ENCODE data around the gene NSMCE4A. TPM values are rescaled to one million over a fixed set of nuclear protein-coding genes. Genes with fewer than 3 reads are reported as not detected.
"Not testable (repeated sequence)": the region's sequence is repeated elsewhere in the genome, so short reads cannot be mapped to it uniquely, and the experiment has no call there.

The NSMCE4A gene
- total and polyA plus RNA-seq, 2 donors (not counting 1 experiment from before 2014, with no cell fraction given), result 89.7 to 92.4 TPM

- ATAC-seq (ENCODE audit: low read depth), result no peak
- Mint-ChIP-seq H3K4me1 (no peaks in the 10 kb centered on the region), H3K4me3 (no peak overlapping the region), H3K27me3 (peaks cover 29% of the 10 kb centered on the region), H3K27ac (no peak overlapping the region), H3K9me3 (ENCODE audit: insufficient read depth) (peaks cover 14% of the 10 kb centered on the region)
- no peaks in the 10 kb centered on the region for H4K20me1 ChIP-seq (ENCODE audit: control insufficient read depth, insufficient read depth, low read length, poor library complexity, severe bottlenecking)
- H3K27ac ChIP-seq (ENCODE audit: low read length in 2 of 2), result no peak overlapping the region
- POLR2A ChIA-PET, result no interaction called here
- TF ChIP-seq EZH2 (IDR thresholded peaks at IDR 0.05; ENCODE audit: borderline replicate concordance, insufficient read depth, low read depth, low read length, poor library complexity, severe bottlenecking), result no peak
- no peak for TF ChIP-seq CTCF (IDR thresholded peaks at IDR 0.05)
- no peak for DNase-seq
- H3K79me2 ChIP-seq (ENCODE audit: control insufficient read depth, insufficient read depth, low read length), result no peaks in the 10 kb centered on the region
- H3K4me1 ChIP-seq (ENCODE audit: control insufficient read depth in 2 of 2, insufficient read depth in 2 of 2, low read length in 2 of 2), result no peaks in the 10 kb centered on the region
- WGBS (ENCODE audit: insufficient coverage), result 95% methylated on average over 4 of the region's 6 CpGs
- H2AFZ ChIP-seq (ENCODE audit: insufficient read depth, low read depth, low read length, poor library complexity, severe bottlenecking), result no peak overlapping the region
- H3K27me3 ChIP-seq (replicated peaks in 1 of 4; ENCODE audit: control extremely low read depth in 1 of 4, control insufficient read depth in 3 of 4, insufficient read depth in 4 of 4, low read length in 3 of 4), result peaks cover 0 to 10% (median 0%) of the 10 kb centered on the region in 4 experiments
- intact Hi-C loops (cut with micrococcal nuclease), result no loop called here
- CTCF ChIA-PET, result no interaction called here
- H3K4me2 ChIP-seq (replicated peaks; ENCODE audit: low read depth, low read length, poor library complexity, severe bottlenecking), result no peak overlapping the region
- no peak overlapping the region for H3K9ac ChIP-seq (ENCODE audit: low read length)
- peaks cover 2 to 9% (median 3%) of the 10 kb centered on the region in 3 donors for H3K9me3 ChIP-seq (ENCODE audit: control extremely low read depth in 1 of 3, control insufficient read depth in 2 of 3, insufficient read depth in 1 of 3, low read length in 2 of 3)
- H3K36me3 ChIP-seq (replicated peaks in 1 of 2; ENCODE audit: control extremely low read depth in 1 of 2, control insufficient read depth in 1 of 2, extremely low read depth in 1 of 2, insufficient read depth in 2 of 2, low read length in 1 of 2), result no peaks in the 10 kb centered on the region
- H3K4me3 ChIP-seq (ENCODE audit: control extremely low read depth in 1 of 5, extremely low read depth in 1 of 5, insufficient read depth in 1 of 5, low read depth in 2 of 5, low read length in 4 of 5), result no peak overlapping the region
Observed at GRCh38 chr10:121998462-121998861, 23.4 kb upstream of the NSMCE4A start.

GRCh38 chr10:121994429-121994941 is 19.5 kb upstream of the NSMCE4A start:
- no peak for DNase-seq
- ChIA-PET CTCF (no interaction called here), POLR2A (no interaction called here)
- H3K36me3 ChIP-seq (replicated peaks in 1 of 2; ENCODE audit: control extremely low read depth in 1 of 2, control insufficient read depth in 1 of 2, extremely low read depth in 1 of 2, insufficient read depth in 2 of 2, low read length in 1 of 2), result no peaks in the 10 kb centered on the region
- peaks cover 32% of the 10 kb centered on the region for H3K27me3 Mint-ChIP-seq
- no peak for TF ChIP-seq CTCF (IDR thresholded peaks at IDR 0.05)
- TF ChIP-seq EZH2 (IDR thresholded peaks at IDR 0.05; ENCODE audit: borderline replicate concordance, insufficient read depth, low read depth, low read length, poor library complexity, severe bottlenecking), result no peak
- H2AFZ ChIP-seq (ENCODE audit: insufficient read depth, low read depth, low read length, poor library complexity, severe bottlenecking), result no peak overlapping the region
- H3K9ac ChIP-seq (ENCODE audit: low read length), result no peak overlapping the region
- ATAC-seq (ENCODE audit: low read depth), result no peak
- H3K79me2 ChIP-seq (ENCODE audit: control insufficient read depth, insufficient read depth, low read length), result no peaks in the 10 kb centered on the region
- no peak overlapping the region for H3K27ac Mint-ChIP-seq
- peaks cover 0 to 2% (median 0%) of the 10 kb centered on the region in 3 donors for H3K9me3 ChIP-seq (ENCODE audit: control extremely low read depth in 1 of 3, control insufficient read depth in 2 of 3, insufficient read depth in 1 of 3, low read length in 2 of 3)
- H3K9me3 Mint-ChIP-seq (ENCODE audit: insufficient read depth), result no peaks in the 10 kb centered on the region
- peaks cover 0 to 10% (median 0%) of the 10 kb centered on the region in 4 experiments for H3K27me3 ChIP-seq (replicated peaks in 1 of 4; ENCODE audit: control extremely low read depth in 1 of 4, control insufficient read depth in 3 of 4, insufficient read depth in 4 of 4, low read length in 3 of 4)
- no peak overlapping the region for H3K27ac ChIP-seq (ENCODE audit: low read length in 2 of 2)
- H3K4me1 ChIP-seq (ENCODE audit: control insufficient read depth in 2 of 2, insufficient read depth in 2 of 2, low read length in 2 of 2), result no peaks in the 10 kb centered on the region
- H3K4me1 Mint-ChIP-seq, result peaks cover 2% of the 10 kb centered on the region
- no peak overlapping the region for H3K4me2 ChIP-seq (replicated peaks; ENCODE audit: low read depth, low read length, poor library complexity, severe bottlenecking)
- WGBS (ENCODE audit: insufficient coverage), result no CpG with 5 or more reads among the region's 10 CpGs
- H4K20me1 ChIP-seq (ENCODE audit: control insufficient read depth, insufficient read depth, low read length, poor library complexity, severe bottlenecking), result no peaks in the 10 kb centered on the region
- intact Hi-C loops (cut with micrococcal nuclease), result no loop called here
- H3K4me3 Mint-ChIP-seq, result no peak overlapping the region
- no peak overlapping the region for H3K4me3 ChIP-seq (ENCODE audit: control extremely low read depth in 1 of 5, extremely low read depth in 1 of 5, insufficient read depth in 1 of 5, low read depth in 2 of 5, low read length in 4 of 5)

GRCh38 chr10:121991727-121992126 is 16.7 kb upstream of the NSMCE4A start:
- H3K9me3 ChIP-seq (ENCODE audit: control extremely low read depth in 1 of 3, control insufficient read depth in 2 of 3, insufficient read depth in 1 of 3, low read length in 2 of 3); H2AFZ ChIP-seq (ENCODE audit: insufficient read depth, low read depth, low read length, poor library complexity, severe bottlenecking); H3K36me3 ChIP-seq (replicated peaks in 1 of 2; ENCODE audit: control extremely low read depth in 1 of 2, control insufficient read depth in 1 of 2, extremely low read depth in 1 of 2, insufficient read depth in 2 of 2, low read length in 1 of 2); H3K79me2 ChIP-seq (ENCODE audit: control insufficient read depth, insufficient read depth, low read length); H3K27ac Mint-ChIP-seq; H3K4me3 Mint-ChIP-seq; ATAC-seq (ENCODE audit: low read depth); H3K4me1 Mint-ChIP-seq; DNase-seq; POLR2A ChIA-PET; H3K9me3 Mint-ChIP-seq (ENCODE audit: insufficient read depth); H3K4me3 ChIP-seq (ENCODE audit: control extremely low read depth in 1 of 5, extremely low read depth in 1 of 5, insufficient read depth in 1 of 5, low read depth in 2 of 5, low read length in 4 of 5); H4K20me1 ChIP-seq (ENCODE audit: control insufficient read depth, insufficient read depth, low read length, poor library complexity, severe bottlenecking); CTCF ChIA-PET; intact Hi-C loops (cut with micrococcal nuclease); H3K27me3 ChIP-seq (replicated peaks in 1 of 4; ENCODE audit: control extremely low read depth in 1 of 4, control insufficient read depth in 3 of 4, insufficient read depth in 4 of 4, low read length in 3 of 4); H3K4me2 ChIP-seq (replicated peaks; ENCODE audit: low read depth, low read length, poor library complexity, severe bottlenecking); H3K27ac ChIP-seq (ENCODE audit: low read length in 2 of 2); H3K9ac ChIP-seq (ENCODE audit: low read length); H3K4me1 ChIP-seq (ENCODE audit: control insufficient read depth in 2 of 2, insufficient read depth in 2 of 2, low read length in 2 of 2): not testable (repeated sequence)
- WGBS (ENCODE audit: insufficient coverage), result 100% methylated on average over 1 of the region's 4 CpGs
- H3K27me3 Mint-ChIP-seq, result peaks cover 43% of the 10 kb centered on the region

All from B cell (primary cell).